PC-3 (cell line): Measurements from ENCODE around the gene SLC34A1. TPM values are rescaled to one million over a fixed set of nuclear protein-coding genes. Genes with fewer than 3 reads are reported as not detected.

Source experiments
- ATAC-seq: fragments of 200-7000 bp; cut with Tn5 transposase; 2 replicates; pipeline ENCODE4 v1.9.1; 2020; ENCODE audit warnings: mild to moderate bottlenecking, moderate library complexity
- BruUV-seq: library from RNA; stranded (reverse); fragments of 400-500 nt; replicated peaks from 2 replicates; lab custom pipeline; 2021; lab: Mats Ljungman, UMichigan
- CTCF ChIA-PET: fragments of 300-600 bp; sonication (Branson Sonifier 250); formaldehyde crosslinking; loops from one replicate; lab custom pipeline; 2022; ENCODE audit warnings: antibody characterized with exemption; lab: Charles Lee
- POLR2A ChIA-PET: fragments of 300-600 bp; sonication (Branson Sonifier 250); formaldehyde crosslinking; loops from one replicate; lab custom pipeline; 2022; ENCODE audit warnings: antibody characterized with exemption; ENCODE audit not compliant: unreplicated experiment; lab: Charles Lee
- DNase-seq: peaks from one replicate; pipeline ENCODE4 v3.0.0-alpha.2; 2015
- H2AFZ ChIP-seq: fragments of 300-600 bp; sonication (generic); 2 replicates; pipeline ENCODE4 v1.6.0; 2016; ENCODE audit warnings: antibody characterized with exemption, low read length
- H3F3A ChIP-seq: fragments of 300-600 bp; sonication (generic); one replicate; pipeline ENCODE4 v1.6.0; 2017; ENCODE audit warnings: antibody characterized with exemption, low read length, control low read depth, mild to moderate bottlenecking; ENCODE audit not compliant: unreplicated experiment
- H3K27ac ChIP-seq: fragments of 300-600 bp; sonication (generic); 2 replicates; pipeline ENCODE4 v1.5.1; 2016; ENCODE audit warnings: mild to moderate bottlenecking, low read length
- H3K27me3 ChIP-seq: fragments of 300-600 bp; sonication (generic); 2 replicates; pipeline ENCODE4 v1.6.1; 2016; ENCODE audit warnings: low read length, mixed read lengths
- H3K36me3 ChIP-seq: fragments of 300-600 bp; sonication (generic); 2 replicates; pipeline ENCODE4 v1.6.1; 2016; ENCODE audit warnings: low read depth, mixed run types, low read length, mixed read lengths
- H3K4me1 ChIP-seq: fragments of 300-600 bp; sonication (generic); 2 replicates; pipeline ENCODE4 v1.5.1; 2016; ENCODE audit warnings: low read length; ENCODE audit not compliant: insufficient read depth
- H3K4me2 ChIP-seq: fragments of 300-600 bp; sonication (generic); 2 replicates; pipeline ENCODE4 v1.6.0; 2016; ENCODE audit warnings: low read length
- H3K4me3 ChIP-seq: fragments of 300-600 bp; sonication (generic); 2 replicates; pipeline ENCODE4 v1.5.1; 2016; ENCODE audit warnings: mild to moderate bottlenecking, low read length, mixed read lengths
- H3K79me2 ChIP-seq: fragments of 300-600 bp; sonication (generic); 2 replicates; pipeline ENCODE4 v1.6.1; 2017; ENCODE audit warnings: low read length, mixed read lengths
- H3K9ac ChIP-seq: fragments of 300-600 bp; sonication (generic); 2 replicates; pipeline ENCODE4 v1.6.0; 2016; ENCODE audit warnings: mild to moderate bottlenecking, low read length
- H3K9me2 ChIP-seq: fragments of 300-600 bp; sonication (generic); replicated peaks from 2 replicates; pipeline ENCODE4 v1.6.1; 2016; ENCODE audit warnings: mixed run types, low read length, mixed read lengths
- H3K9me3 ChIP-seq: fragments of 300-600 bp; sonication (generic); 2 replicates; pipeline ENCODE4 v1.6.1; 2016; ENCODE audit warnings: low read length, mixed read lengths
- H4K20me1 ChIP-seq: fragments of 300-600 bp; sonication (generic); 2 replicates; pipeline ENCODE4 v1.6.1; 2016; ENCODE audit warnings: low read length, mixed read lengths
- EZH2 ChIP-seq: fragments of 300-600 bp; sonication (generic); IDR thresholded peaks from one replicate; pipeline ENCODE4 v1.6.1; 2017; ENCODE audit warnings: antibody characterized with exemption, mild to moderate bottlenecking, low read length; ENCODE audit not compliant: unreplicated experiment
- EZH2phosphoT487 ChIP-seq: fragments of 300-600 bp; sonication (generic); IDR thresholded peaks from 2 replicates; pipeline ENCODE4 v1.6.1; 2018; ENCODE audit warnings: mild to moderate bottlenecking, antibody characterized with exemption, low read length, borderline replicate concordance
- intact Hi-C: fragments of 100-400 bp; cut with micrococcal nuclease; formaldehyde crosslinking; loops from 2 replicates; pipeline ENCODE4 v1.9.0; 2023
- total RNA-seq: library from RNA; depleted of rRNA; stranded (reverse); fragments of >200 nt; gene quantifications from 2 replicates; pipeline ENCODE4 v1.2.3, GENCODE V29; 2014
- TF ChIP-seq, protein P1 (sequence below): fragments of 300-600 bp; sonication (generic); conservative IDR thresholded peaks from 2 replicates; pipeline ENCODE4 v1.5.1; 2017; ENCODE audit warnings: antibody characterized with exemption, low read depth, mild to moderate bottlenecking, low read length

SLC34A1 gene
- total RNA-seq, 1 experiment from 2014 or later: 0.07 TPM

DNA sequence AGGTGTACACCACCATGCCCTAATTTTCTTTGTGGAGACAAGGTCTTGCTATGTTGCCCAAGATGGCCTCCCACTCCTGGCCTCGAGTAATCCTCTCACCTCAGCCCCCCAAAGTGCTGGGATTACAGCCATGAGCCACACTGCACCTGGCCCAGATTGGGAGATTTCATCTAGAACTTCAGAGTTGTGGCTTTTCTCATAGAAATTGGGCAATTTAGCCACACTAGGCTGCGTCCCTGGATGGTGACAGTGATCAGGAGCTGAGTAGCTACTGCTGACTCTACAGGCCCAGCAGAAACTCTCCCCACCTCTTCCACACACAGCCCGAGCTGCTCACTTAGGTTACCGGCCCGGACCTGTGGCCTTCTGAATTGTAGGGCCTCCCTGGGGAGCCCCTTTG, 8.5 kb downstream of the SLC34A1 start:
- ATAC-seq (no peak), DNase-seq (no peak)
- Histone ChIP-seq H3K9me2 (no peaks in the 10 kb centered on the region), H3K4me2 (no peak overlapping the region), H3K4me1 (peaks cover 27% of the 10 kb centered on the region), H3K9me3 (no peaks in the 10 kb centered on the region), H2AFZ (no peak overlapping the region), H4K20me1 (no peaks in the 10 kb centered on the region), H3K4me3 (no peak overlapping the region), H3K79me2 (no peaks in the 10 kb centered on the region), H3K27ac (no peak overlapping the region), H3K9ac (no peak overlapping the region), H3K27me3 (no peaks in the 10 kb centered on the region), H3F3A (no peaks in the 10 kb centered on the region), H3K36me3 (no peaks in the 10 kb centered on the region)
- no peak for TF ChIP-seq EZH2
- TF ChIP-seq, protein P1, sequence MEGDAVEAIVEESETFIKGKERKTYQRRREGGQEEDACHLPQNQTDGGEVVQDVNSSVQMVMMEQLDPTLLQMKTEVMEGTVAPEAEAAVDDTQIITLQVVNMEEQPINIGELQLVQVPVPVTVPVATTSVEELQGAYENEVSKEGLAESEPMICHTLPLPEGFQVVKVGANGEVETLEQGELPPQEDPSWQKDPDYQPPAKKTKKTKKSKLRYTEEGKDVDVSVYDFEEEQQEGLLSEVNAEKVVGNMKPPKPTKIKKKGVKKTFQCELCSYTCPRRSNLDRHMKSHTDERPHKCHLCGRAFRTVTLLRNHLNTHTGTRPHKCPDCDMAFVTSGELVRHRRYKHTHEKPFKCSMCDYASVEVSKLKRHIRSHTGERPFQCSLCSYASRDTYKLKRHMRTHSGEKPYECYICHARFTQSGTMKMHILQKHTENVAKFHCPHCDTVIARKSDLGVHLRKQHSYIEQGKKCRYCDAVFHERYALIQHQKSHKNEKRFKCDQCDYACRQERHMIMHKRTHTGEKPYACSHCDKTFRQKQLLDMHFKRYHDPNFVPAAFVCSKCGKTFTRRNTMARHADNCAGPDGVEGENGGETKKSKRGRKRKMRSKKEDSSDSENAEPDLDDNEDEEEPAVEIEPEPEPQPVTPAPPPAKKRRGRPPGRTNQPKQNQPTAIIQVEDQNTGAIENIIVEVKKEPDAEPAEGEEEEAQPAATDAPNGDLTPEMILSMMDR: no peak
- no peak for TF ChIP-seq EZH2phosphoT487
- intact Hi-C loops: no loop called here
- ChIA-PET CTCF (no interaction called here), POLR2A (no interaction called here)
- BruUV-seq: no TSS peak

- DNase-seq: no peak
- H3K4me3 ChIP-seq: no peak overlapping the region
- ATAC-seq: no peak
- no peak overlapping the region for H3K27ac ChIP-seq
- no peaks in the 10 kb centered on the region for H3F3A ChIP-seq
- no peaks in the 10 kb centered on the region for H4K20me1 ChIP-seq
- peaks cover 24% of the 10 kb centered on the region for H3K4me1 ChIP-seq
- no peaks in the 10 kb centered on the region for H3K36me3 ChIP-seq
- H3K27me3 ChIP-seq: no peaks in the 10 kb centered on the region
- TF ChIP-seq, protein P1: no peak
- TF ChIP-seq EZH2 (no peak), EZH2phosphoT487 (no peak)
- no peaks in the 10 kb centered on the region for H3K9me3 ChIP-seq
- intact Hi-C loops: no loop called here
- H2AFZ ChIP-seq: no peak overlapping the region
- POLR2A ChIA-PET: no interaction called here
- no peak overlapping the region for H3K9ac ChIP-seq
- CTCF ChIA-PET: no interaction called here
- BruUV-seq: no TSS peak
- no peak overlapping the region for H3K4me2 ChIP-seq
- H3K79me2 ChIP-seq: no peaks in the 10 kb centered on the region
- no peaks in the 10 kb centered on the region for H3K9me2 ChIP-seq
Measured at GRCh38 chr5:177393206-177393765, 9.1 kb downstream of the SLC34A1 start.

DNA sequence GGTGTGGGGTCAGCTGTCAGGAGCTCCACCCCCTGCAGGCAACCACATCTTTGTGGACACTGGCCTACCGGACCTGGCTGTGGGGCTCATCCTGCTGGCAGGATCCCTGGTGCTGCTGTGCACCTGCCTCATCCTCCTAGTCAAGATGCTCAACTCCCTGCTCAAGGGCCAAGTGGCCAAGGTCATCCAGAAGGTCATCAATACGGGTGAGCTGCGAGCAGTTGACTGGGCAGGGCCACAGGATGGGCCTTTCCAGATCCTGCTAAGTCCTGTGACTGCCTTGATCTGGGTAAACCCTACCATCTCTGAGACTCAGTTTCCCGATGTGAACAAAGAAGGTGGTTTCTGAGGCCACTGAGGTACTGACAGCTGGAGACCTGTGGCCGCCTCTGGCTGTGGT, 9.8 kb downstream of the SLC34A1 start:
- intact Hi-C loops: no loop called here
- ChIA-PET CTCF (no interaction called here), POLR2A (no interaction called here)
- TF ChIP-seq EZH2 (no peak), EZH2phosphoT487 (no peak)
- TF ChIP-seq, protein P1: no peak
- Histone ChIP-seq H3K9me2 (no peaks in the 10 kb centered on the region), H3K4me2 (no peak overlapping the region), H3K36me3 (no peaks in the 10 kb centered on the region), H3K4me3 (no peak overlapping the region), H3K27ac (no peak overlapping the region), H3K79me2 (no peaks in the 10 kb centered on the region), H3K27me3 (no peaks in the 10 kb centered on the region), H3F3A (no peaks in the 10 kb centered on the region), H3K9ac (no peak overlapping the region), H3K9me3 (no peaks in the 10 kb centered on the region), H2AFZ (no peak overlapping the region), H3K4me1 (peaks cover 17% of the 10 kb centered on the region), H4K20me1 (no peaks in the 10 kb centered on the region)
- no peak for DNase-seq
- ATAC-seq: no peak
- no TSS peak for BruUV-seq
